ENCODE data around the gene PHF21B. TPM values are rescaled to one million over a fixed set of nuclear protein-coding genes. Genes with fewer than 3 reads are reported as not detected.
"Not testable (repeated sequence)": the region's sequence is repeated elsewhere in the genome, so short reads cannot be mapped to it uniquely, and the experiment has no call there.

The PHF21B gene
- total and polyA plus RNA-seq, 2 donors, result 0.61 to 0.63 TPM

GRCh38 chr22:44974454-44974853 lies 35.4 kb downstream of the PHF21B start:
- no peak overlapping the region for H3K4me3 ChIP-seq (ENCODE audit: low read depth, low read length)
- no peaks in the 10 kb centered on the region for H3K4me1 ChIP-seq (ENCODE audit: insufficient read depth)
- no peak for DNase-seq (ENCODE audit: extremely low spot score)
- no peaks in the 10 kb centered on the region for H3K36me3 ChIP-seq (ENCODE audit: insufficient read depth)
- WGBS, result 88% methylated on average over 9 of the region's 9 CpGs
- no peak overlapping the region for H3K27ac ChIP-seq (ENCODE audit: low read depth)

GRCh38 chr22:44973829-44974228 lies 36.0 kb downstream of the PHF21B start:
- no peaks in the 10 kb centered on the region for H3K4me1 ChIP-seq (ENCODE audit: insufficient read depth)
- H3K27ac ChIP-seq (ENCODE audit: low read depth), result no peak overlapping the region
- no peak for DNase-seq (ENCODE audit: extremely low spot score)
- 85% methylated on average over 8 of the region's 8 CpGs for WGBS
- H3K4me3 ChIP-seq (ENCODE audit: low read depth, low read length), result no peak overlapping the region
- H3K36me3 ChIP-seq (ENCODE audit: insufficient read depth), result no peaks in the 10 kb centered on the region

GRCh38 chr22:44972363-44973083 lies 37.3 kb downstream of the PHF21B start:
- Histone ChIP-seq H3K36me3 (ENCODE audit: insufficient read depth) (no peaks in the 10 kb centered on the region), H3K4me3 (ENCODE audit: low read depth, low read length) (no peak overlapping the region), H3K4me1 (ENCODE audit: insufficient read depth) (no peaks in the 10 kb centered on the region), H3K27ac (ENCODE audit: low read depth) (no peak overlapping the region)
- WGBS, result 69% methylated on average over 23 of the region's 23 CpGs
- DNase-seq (ENCODE audit: extremely low spot score), result no peak

- no peak for DNase-seq (ENCODE audit: extremely low spot score)
- 77% methylated on average over 11 of the region's 11 CpGs for WGBS
- H3K36me3 ChIP-seq (ENCODE audit: insufficient read depth), result no peaks in the 10 kb centered on the region
Observed at GRCh38 chr22:44971651-44972362, 38.0 kb downstream of the PHF21B start.

GRCh38 chr22:44970291-44970690 lies 39.5 kb downstream of the PHF21B start:
- H3K27ac ChIP-seq (ENCODE audit: low read depth), result no peak overlapping the region
- no peak for DNase-seq (ENCODE audit: extremely low spot score)
- no peak overlapping the region for H3K4me3 ChIP-seq (ENCODE audit: low read depth, low read length)
- no peaks in the 10 kb centered on the region for H3K36me3 ChIP-seq (ENCODE audit: insufficient read depth)
- WGBS, result 90% methylated on average over 6 of the region's 6 CpGs
- H3K4me1 ChIP-seq (ENCODE audit: insufficient read depth), result no peaks in the 10 kb centered on the region

More at GRCh38 chr22:44971651-44972362, 38.0 kb downstream of the PHF21B start:
- H3K4me3 ChIP-seq (ENCODE audit: low read depth, low read length), result no peak overlapping the region
- H3K4me1 ChIP-seq (ENCODE audit: insufficient read depth), result no peaks in the 10 kb centered on the region
- H3K27ac ChIP-seq (ENCODE audit: low read depth), result no peak overlapping the region

- no peak for DNase-seq (ENCODE audit: extremely low spot score)
- H3K36me3 ChIP-seq (ENCODE audit: insufficient read depth), result no peaks in the 10 kb centered on the region
- no peaks in the 10 kb centered on the region for H3K4me1 ChIP-seq (ENCODE audit: insufficient read depth)
- no peak overlapping the region for H3K4me3 ChIP-seq (ENCODE audit: low read depth, low read length)
- WGBS, result 95% methylated on average over 9 of the region's 9 CpGs
- no peak overlapping the region for H3K27ac ChIP-seq (ENCODE audit: low read depth)
Observed at GRCh38 chr22:44969817-44970216, 40.0 kb downstream of the PHF21B start.

- 76% methylated on average over 7 of the region's 7 CpGs for WGBS
- no peak overlapping the region for H3K27ac ChIP-seq (ENCODE audit: low read depth)
Observed at GRCh38 chr22:44968736-44969135, 41.1 kb downstream of the PHF21B start.

GRCh38 chr22:44965171-44965570 lies 44.6 kb downstream of the PHF21B start:
- DNase-seq (ENCODE audit: extremely low spot score), result no peak
- Histone ChIP-seq H3K36me3 (ENCODE audit: insufficient read depth) (no peaks in the 10 kb centered on the region), H3K4me3 (ENCODE audit: low read depth, low read length) (no peak overlapping the region), H3K4me1 (ENCODE audit: insufficient read depth) (no peaks in the 10 kb centered on the region), H3K27ac (ENCODE audit: low read depth) (no peak overlapping the region)
- WGBS, result 87% methylated on average over 6 of the region's 6 CpGs

More at GRCh38 chr22:44968736-44969135, 41.1 kb downstream of the PHF21B start:
- DNase-seq (ENCODE audit: extremely low spot score), result no peak
- no peaks in the 10 kb centered on the region for H3K4me1 ChIP-seq (ENCODE audit: insufficient read depth)
- no peak overlapping the region for H3K4me3 ChIP-seq (ENCODE audit: low read depth, low read length)
- no peaks in the 10 kb centered on the region for H3K36me3 ChIP-seq (ENCODE audit: insufficient read depth)

- no peaks in the 10 kb centered on the region for H3K36me3 ChIP-seq (ENCODE audit: insufficient read depth)
- H3K4me3 ChIP-seq (ENCODE audit: low read depth, low read length), result no peak overlapping the region
- 85% methylated on average over 6 of the region's 6 CpGs for WGBS
Observed at GRCh38 chr22:44964722-44965078, 45.1 kb downstream of the PHF21B start.

GRCh38 chr22:44963832-44964721 lies 45.7 kb downstream of the PHF21B start:
- Histone ChIP-seq H3K4me1 (ENCODE audit: insufficient read depth) (no peaks in the 10 kb centered on the region), H3K27ac (ENCODE audit: low read depth) (no peak overlapping the region), H3K4me3 (ENCODE audit: low read depth, low read length) (no peak overlapping the region), H3K36me3 (ENCODE audit: insufficient read depth) (no peaks in the 10 kb centered on the region)
- 72% methylated on average over 20 of the region's 20 CpGs for WGBS
- DNase-seq (ENCODE audit: extremely low spot score), result no peak

More at GRCh38 chr22:44964722-44965078, 45.1 kb downstream of the PHF21B start:
- DNase-seq (ENCODE audit: extremely low spot score), result no peak
- no peak overlapping the region for H3K27ac ChIP-seq (ENCODE audit: low read depth)
- H3K4me1 ChIP-seq (ENCODE audit: insufficient read depth), result no peaks in the 10 kb centered on the region

GRCh38 chr22:44962741-44963454 lies 46.9 kb downstream of the PHF21B start:
- H3K27ac ChIP-seq (ENCODE audit: low read depth), result no peak overlapping the region
- DNase-seq (ENCODE audit: extremely low spot score), result no peak
- no peaks in the 10 kb centered on the region for H3K36me3 ChIP-seq (ENCODE audit: insufficient read depth)
- H3K4me3 ChIP-seq (ENCODE audit: low read depth, low read length), result no peak overlapping the region
- 86% methylated on average over 18 of the region's 18 CpGs for WGBS
- H3K4me1 ChIP-seq (ENCODE audit: insufficient read depth), result no peaks in the 10 kb centered on the region

GRCh38 chr22:44961682-44962081 lies 48.1 kb downstream of the PHF21B start:
- DNase-seq (ENCODE audit: extremely low spot score); H3K4me3 ChIP-seq (ENCODE audit: low read depth, low read length); H3K4me1 ChIP-seq (ENCODE audit: insufficient read depth); H3K36me3 ChIP-seq (ENCODE audit: insufficient read depth); H3K27ac ChIP-seq (ENCODE audit: low read depth): not testable (repeated sequence)
- WGBS, result 98% methylated on average over 7 of the region's 7 CpGs

Measured in urinary bladder (tissue), 4 donors.